ENCODE measurements around the gene GNG3.

Gene GNG3

GRCh38 chr11:62712861-62713260 is 5.4 kb downstream of the GNG3 start:
- H3K27me3 ChIP-seq (ENCODE audit: insufficient read depth, poor library complexity, severe bottlenecking): no peaks in the 10 kb centered on the region
- no peak for DNase-seq (ENCODE audit: low spot score)
- peaks cover 71% of the 10 kb centered on the region for H3K36me3 ChIP-seq (ENCODE audit: low read depth)
- H3K9me3 ChIP-seq (ENCODE audit: severe bottlenecking): no peaks in the 10 kb centered on the region
- H3K27ac ChIP-seq (ENCODE audit: poor library complexity, severe bottlenecking): no peak overlapping the region
- no peaks in the 10 kb centered on the region for H3K4me1 ChIP-seq (ENCODE audit: insufficient read depth, poor library complexity, severe bottlenecking)
- no peak overlapping the region for H3K4me3 ChIP-seq (ENCODE audit: severe bottlenecking)
- no peak for ATAC-seq (ENCODE audit: low read depth)
- no peak for TF ChIP-seq CTCF (IDR thresholded peaks at IDR 0.05; ENCODE audit: poor library complexity, severe bottlenecking)

DNA sequence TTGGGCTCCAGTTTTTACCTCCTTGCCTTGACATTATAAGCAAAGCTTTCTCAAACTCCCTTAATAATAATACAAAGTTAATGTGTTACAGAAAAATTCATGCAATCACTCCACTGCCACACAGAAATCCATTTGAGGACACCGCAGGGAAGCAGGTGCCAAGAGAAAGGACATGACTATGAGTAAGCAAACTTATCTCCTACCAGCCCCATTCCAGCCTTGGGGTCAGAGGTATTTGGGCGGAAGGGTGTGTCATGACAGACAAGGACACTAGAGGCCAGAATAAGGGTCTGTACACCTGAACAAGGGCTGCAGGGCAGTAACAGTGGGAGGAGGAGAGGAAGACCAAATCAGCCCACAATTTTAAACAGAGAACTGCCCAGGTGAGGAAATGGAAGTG is 5.9 kb downstream of the GNG3 start:
- no peak for DNase-seq (ENCODE audit: low spot score)
- Histone ChIP-seq H3K36me3 (ENCODE audit: low read depth) (peaks cover 76% of the 10 kb centered on the region), H3K27ac (ENCODE audit: poor library complexity, severe bottlenecking) (no peak overlapping the region), H3K4me3 (ENCODE audit: severe bottlenecking) (no peak overlapping the region), H3K4me1 (ENCODE audit: insufficient read depth, poor library complexity, severe bottlenecking) (no peaks in the 10 kb centered on the region), H3K9me3 (ENCODE audit: severe bottlenecking) (no peaks in the 10 kb centered on the region), H3K27me3 (ENCODE audit: insufficient read depth, poor library complexity, severe bottlenecking) (no peaks in the 10 kb centered on the region)
- ATAC-seq (ENCODE audit: low read depth): no peak
- TF ChIP-seq CTCF (IDR thresholded peaks at IDR 0.05; ENCODE audit: poor library complexity, severe bottlenecking): no peak

DNA sequence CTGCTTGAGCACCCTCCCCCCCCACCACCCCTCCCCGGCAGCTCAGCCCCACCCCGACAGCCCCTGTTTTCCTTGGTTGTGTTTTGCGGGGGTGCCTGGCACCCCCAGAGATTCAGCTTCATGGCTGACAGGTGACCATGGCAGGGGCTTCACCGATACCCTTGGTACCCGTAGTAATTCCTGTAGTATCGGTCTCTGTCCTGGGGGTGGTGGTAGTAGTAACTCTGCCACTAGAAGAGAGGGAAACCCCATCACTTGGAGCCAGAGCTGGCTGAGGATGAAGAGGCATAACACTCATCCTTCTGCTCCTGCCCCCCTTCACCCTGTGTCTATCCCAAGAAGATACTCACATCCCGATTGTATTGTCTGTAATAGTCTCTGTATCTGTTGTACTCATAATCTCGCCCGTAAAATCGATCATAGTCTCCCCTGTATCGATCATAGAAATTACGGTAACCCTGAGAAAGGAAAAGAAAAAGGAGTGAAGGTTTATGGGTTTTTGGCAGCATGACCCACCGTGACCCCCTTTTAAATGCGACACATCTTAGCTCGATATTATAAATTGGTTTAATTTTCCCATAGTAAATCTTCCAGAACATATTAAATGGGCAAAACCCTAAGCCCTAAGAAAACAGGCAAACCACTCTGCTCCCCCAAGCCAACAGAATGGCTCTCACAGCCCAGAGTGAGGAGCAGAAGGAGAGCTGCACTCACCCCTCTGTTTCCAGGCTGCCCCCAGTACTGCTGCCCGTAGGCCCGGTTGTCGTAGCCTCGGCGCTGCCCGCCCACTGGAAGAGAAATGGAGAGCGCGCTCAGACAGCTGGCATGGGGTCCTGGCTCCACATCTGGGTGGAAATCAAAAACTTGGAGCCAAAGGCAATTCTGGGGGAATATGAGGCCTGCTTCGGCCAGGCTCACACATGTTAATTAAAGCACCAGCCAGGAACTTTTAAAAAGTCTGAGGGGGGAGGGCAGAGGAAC is 8.0 kb downstream of the GNG3 start:
- no peak overlapping the region for H3K4me3 ChIP-seq (ENCODE audit: severe bottlenecking)
- H3K4me1 ChIP-seq (ENCODE audit: insufficient read depth, poor library complexity, severe bottlenecking): no peaks in the 10 kb centered on the region
- H3K36me3 ChIP-seq (ENCODE audit: low read depth): peaks cover 92% of the 10 kb centered on the region
- no peak overlapping the region for H3K27ac ChIP-seq (ENCODE audit: poor library complexity, severe bottlenecking)
- H3K9me3 ChIP-seq (ENCODE audit: severe bottlenecking): no peaks in the 10 kb centered on the region
- no peaks in the 10 kb centered on the region for H3K27me3 ChIP-seq (ENCODE audit: insufficient read depth, poor library complexity, severe bottlenecking)
- no peak for TF ChIP-seq CTCF (IDR thresholded peaks at IDR 0.05; ENCODE audit: poor library complexity, severe bottlenecking)
- ATAC-seq (ENCODE audit: low read depth): no peak
- no peak for DNase-seq (ENCODE audit: low spot score)

DNA sequence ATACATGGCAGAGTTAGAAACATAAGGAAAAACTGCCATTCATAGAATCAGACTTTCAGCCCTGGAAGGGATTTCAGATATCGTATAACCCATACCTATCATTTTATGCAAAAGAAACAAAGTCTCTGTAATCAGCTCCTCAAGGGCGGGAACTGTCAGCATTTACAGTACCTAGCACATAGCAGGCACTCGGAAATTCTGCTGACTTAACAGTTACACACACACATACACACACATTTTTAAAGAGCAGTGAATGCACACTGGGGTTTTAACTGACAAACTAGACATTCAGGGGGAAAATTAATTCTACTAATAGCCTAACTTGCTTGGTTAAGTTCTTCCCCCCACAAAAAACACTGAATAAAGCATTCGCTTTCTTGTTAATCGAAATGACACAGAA is 8.7 kb downstream of the GNG3 start:
- no peak overlapping the region for H3K27ac ChIP-seq (ENCODE audit: poor library complexity, severe bottlenecking)
- ATAC-seq (ENCODE audit: low read depth): no peak
- H3K36me3 ChIP-seq (ENCODE audit: low read depth): peaks cover 92% of the 10 kb centered on the region
- DNase-seq (ENCODE audit: low spot score): no peak
- H3K4me1 ChIP-seq (ENCODE audit: insufficient read depth, poor library complexity, severe bottlenecking): no peaks in the 10 kb centered on the region
- TF ChIP-seq CTCF (IDR thresholded peaks at IDR 0.05; ENCODE audit: poor library complexity, severe bottlenecking): no peak
- H3K9me3 ChIP-seq (ENCODE audit: severe bottlenecking): no peaks in the 10 kb centered on the region
- no peak overlapping the region for H3K4me3 ChIP-seq (ENCODE audit: severe bottlenecking)
- H3K27me3 ChIP-seq (ENCODE audit: insufficient read depth, poor library complexity, severe bottlenecking): no peaks in the 10 kb centered on the region

GRCh38 chr11:62716816-62717215 is 9.3 kb downstream of the GNG3 start:
- Histone ChIP-seq H3K36me3 (ENCODE audit: low read depth) (peaks cover 92% of the 10 kb centered on the region), H3K27me3 (ENCODE audit: insufficient read depth, poor library complexity, severe bottlenecking) (no peaks in the 10 kb centered on the region), H3K27ac (ENCODE audit: poor library complexity, severe bottlenecking) (no peak overlapping the region), H3K4me1 (ENCODE audit: insufficient read depth, poor library complexity, severe bottlenecking) (no peaks in the 10 kb centered on the region), H3K9me3 (ENCODE audit: severe bottlenecking) (no peaks in the 10 kb centered on the region), H3K4me3 (ENCODE audit: severe bottlenecking) (no peak overlapping the region)
- no peak for DNase-seq (ENCODE audit: low spot score)
- ATAC-seq (ENCODE audit: low read depth): no peak
- TF ChIP-seq CTCF (IDR thresholded peaks at IDR 0.05; ENCODE audit: poor library complexity, severe bottlenecking): no peak

Measured in RWPE2 (cell line).